A549 (cell line): ENCODE measurements around the gene NCOA7. TPM values are rescaled to one million over a fixed set of nuclear protein-coding genes. Genes with fewer than 3 reads are reported as not detected.

Source experiments
- ATAC-seq, 2 experiments: fragments of 200-7000 bp in 1 of 2; fragments of >200 bp in 1 of 2; cut with Nextera tagmentation in 1 of 2; cut with Tn5 transposase in 1 of 2; 3 replicates each; pipeline versions ENCODE4 v1.8.0 to v1.9.1; 2018 to 2020; ENCODE audit warnings: mild to moderate bottlenecking in 1 of 2, moderate library complexity in 1 of 2
- CTCF ChIA-PET: fragments of 300-600 bp; sonication (Branson Sonifier 250); formaldehyde crosslinking; extraction: SDS; loops from one replicate; lab custom pipeline; 2021; ENCODE audit warnings: antibody characterized with exemption, inconsistent platforms; lab: Yijun Ruan, JAX
- POLR2A ChIA-PET: fragments of 350-600 bp; formaldehyde crosslinking; extraction: SDS; loops from one replicate; lab custom pipeline; 2021; ENCODE audit warnings: antibody characterized with exemption, inconsistent platforms; lab: Yijun Ruan, JAX
- DNase-seq, 2 experiments: peaks; one replicate each; pipeline versions ENCODE4 v3.0.0 to v3.0.0-alpha.2; 2011 to 2016; ENCODE audit warnings: low read depth in 1 of 2, low spot score in 1 of 2
- FAIRE-seq: peaks from 2 replicates; lab custom pipeline; 2011; peaks lifted over from hg19 to GRCh38; lab: Jason Lieb, UNC
- H3K27ac ChIP-seq, 2 experiments: fragments of >200 bp; sonication (Bioruptor Twin); formaldehyde crosslinking; 3 replicates each; pipeline ENCODE4 v1.5.1; 2016 to 2017
- H3K4me1 ChIP-seq: fragments of >200 bp; sonication (Bioruptor Twin); formaldehyde crosslinking; 3 replicates; pipeline ENCODE4 v1.6.1; 2016
- H3K4me2 ChIP-seq: fragments of >200 bp; sonication (Bioruptor Twin); formaldehyde crosslinking; 3 replicates; pipeline ENCODE4 v1.6.1; 2016
- H3K4me3 ChIP-seq: fragments of >200 bp; sonication (Bioruptor Twin); formaldehyde crosslinking; 3 replicates; pipeline ENCODE4 v1.5.1; 2016
- H3K9me3 ChIP-seq: fragments of >200 bp; sonication (Bioruptor Twin); formaldehyde crosslinking; 3 replicates; pipeline ENCODE4 v1.6.1; 2016
- CEBPB ChIP-seq, 2 experiments: fragments of >200 bp in 1 of 2; sonication (Bioruptor Twin) in 1 of 2; formaldehyde crosslinking in 1 of 2; IDR thresholded peaks; 2 replicates each; pipeline ENCODE4 v1.6.1; 2012 to 2016
- CHD4 ChIP-seq: fragments of 200-600 bp; sonication (generic); IDR thresholded peaks from 2 replicates; pipeline ENCODE4 v1.6.1; 2016; ENCODE audit warnings: antibody characterized with exemption, mild to moderate bottlenecking, borderline replicate concordance
- FOSL2 ChIP-seq, 2 experiments: fragments of 450-650 bp in 1 of 2; fragments of >200 bp in 1 of 2; sonication (Bioruptor Twin) in 1 of 2; formaldehyde crosslinking; IDR thresholded peaks; 2 replicates each; pipeline versions ENCODE4 v1.5.0 to v1.6.1; 2016 to 2020; ENCODE audit warnings: mild to moderate bottlenecking in 1 of 2, moderate library complexity in 1 of 2
- HDAC2 ChIP-seq: fragments of 200-600 bp; sonication (generic); IDR thresholded peaks from 2 replicates; pipeline ENCODE4 v1.6.1; 2016
- JUN ChIP-seq, 2 experiments: fragments of >200 bp; sonication (Bioruptor Twin); formaldehyde crosslinking; IDR thresholded peaks; 2 replicates in 1 of 2; 3 replicates in 1 of 2; pipeline ENCODE4 v1.6.1; 2016 to 2017
- NFE2L2 ChIP-seq: fragments of 150-350 bp; conservative IDR thresholded peaks from 2 replicates; pipeline ENCODE4 v1.6.1; 2014; ENCODE audit warnings: low read length
- POLR2A ChIP-seq: IDR thresholded peaks from 2 replicates; pipeline ENCODE4 v1.6.1; 2012; ENCODE audit warnings: mild to moderate bottlenecking, low read length
- RARB ChIP-seq: fragments of 250-450 bp; sonication (Bioruptor Pico); IDR thresholded peaks from 2 replicates; pipeline ENCODE4 v1.8.0; 2021; ENCODE audit warnings: mild to moderate bottlenecking, moderate library complexity
- SREBF2 ChIP-seq: fragments of 450-650 bp; IDR thresholded peaks from 2 replicates; pipeline ENCODE4 v1.6.1; 2014; ENCODE audit warnings: mild to moderate bottlenecking, moderate library complexity
- TP53 ChIP-seq: fragments of 250-450 bp; sonication (Bioruptor Pico); IDR thresholded peaks from 2 replicates; pipeline ENCODE4 v1.5.0; 2021; ENCODE audit warnings: mild to moderate bottlenecking, moderate library complexity
- ZC3H11A ChIP-seq: fragments of 450-650 bp; IDR thresholded peaks from 2 replicates; pipeline ENCODE4 v1.6.1; 2014; ENCODE audit warnings: antibody characterized with exemption, mild to moderate bottlenecking
- ZNF302 ChIP-seq: fragments of 250-450 bp; sonication (Bioruptor Pico); IDR thresholded peaks from 2 replicates; pipeline ENCODE4 v1.9.0; 2021; ENCODE audit warnings: inconsistent platforms, mild to moderate bottlenecking, moderate library complexity
- WGBS: methylation state at CpG from one replicate; pipeline ENCODE4 v1.1.6; 2017; ENCODE audit errors: missing lambda C conversion rate; 5-methylcytosine and 5-hydroxymethylcytosine counted together
- polyA plus RNA-seq, 4 experiments: library from polyadenylated mRNA; depleted of rRNA in 3 of 4; stranded (reverse); fragments of >200 nt; fragmentation: RNase III in 1 of 4; extraction: RNeasy Plus Mini Kit Qiagen cat#74134 plus additional on column Dnase treatment in 1 of 4; gene quantifications; 2 replicates in 3 of 4; 3 replicates in 1 of 4; pipeline ENCODE4 v1.2.3, GENCODE V29; 2011 to 2017
- TF ChIP-seq, protein P1 (sequence below): fragments of 200-600 bp; sonication (generic); IDR thresholded peaks from 2 replicates; pipeline ENCODE4 v1.6.1; 2016; ENCODE audit warnings: antibody characterized with exemption, mild to moderate bottlenecking, moderate library complexity
- TF ChIP-seq, protein P2 (sequence below): fragments of 250-450 bp; sonication (Bioruptor Pico); IDR thresholded peaks from 2 replicates; pipeline ENCODE4 v1.5.0; 2020; ENCODE audit warnings: low read depth, mild to moderate bottlenecking, moderate library complexity
- TF ChIP-seq, protein P3 (sequence below): IDR thresholded peaks from 2 replicates; pipeline ENCODE4 v1.6.1; 2012

NCOA7 gene
- polyA plus RNA-seq, 2 of the 4 experiments (the other 2 are of a cell fraction), result 66.4 to 195 TPM

DNA sequence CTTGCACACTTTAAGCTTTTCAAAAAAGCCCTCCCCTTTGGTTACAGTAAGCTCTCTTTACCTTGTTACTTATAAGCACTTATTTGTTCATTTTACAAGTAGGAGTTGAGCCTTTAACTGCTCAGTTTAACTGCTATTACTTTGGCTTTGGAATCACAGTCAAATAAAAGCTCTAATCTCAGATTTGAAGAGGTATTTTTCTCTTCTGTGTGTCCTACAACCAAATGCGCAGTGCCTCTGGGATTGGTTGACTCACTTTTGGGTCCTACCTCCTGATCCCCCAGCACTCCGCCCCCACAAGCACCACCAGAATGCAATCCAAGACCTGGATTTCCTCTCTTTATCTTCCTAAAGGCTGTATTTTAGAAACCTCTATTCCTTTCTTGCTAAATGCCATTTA, 2.5 kb downstream of the NCOA7 start (continued):
- no peak for TF ChIP-seq NFE2L2
- no peak for TF ChIP-seq ZNF302 (CRISPR knock-in tag)
- no peak for TF ChIP-seq SREBF2
- TF ChIP-seq CHD4, result no peak
- no peak for TF ChIP-seq HDAC2
- TF ChIP-seq ZC3H11A, result no peak
- no peak for TF ChIP-seq JUN (IDR thresholded peaks at IDR 0.05)

DNA sequence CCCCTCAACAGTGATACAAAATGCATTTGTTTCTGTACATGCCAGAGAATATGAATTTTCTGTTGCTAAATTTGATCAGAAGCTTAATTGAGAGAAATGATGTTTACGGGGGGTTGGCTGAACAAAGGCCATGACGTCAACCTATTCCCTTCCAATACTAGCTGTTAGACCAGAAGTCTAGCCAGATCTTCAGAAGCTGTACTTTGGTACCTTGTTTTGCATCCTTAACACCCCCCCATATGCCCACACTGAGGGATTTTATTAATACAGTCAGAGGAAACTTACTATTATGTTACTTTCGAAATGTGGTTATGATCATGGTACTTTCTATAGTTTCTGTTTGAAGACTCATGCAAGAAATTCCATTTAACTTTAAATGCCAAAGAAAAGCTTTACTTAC, 3.1 kb downstream of the NCOA7 start:
- CTCF ChIA-PET, result interaction anchor here (1.3 to 1.4 kb wide), 3 partner anchors 13 to 181 kb away, joined by 4 to 6 read pairs (median 5); no protein-coding TSS in a partner anchor
- H3K27ac ChIP-seq, result 0 out of 6 replicates have a peak overlapping the region, but pooled peaks of 1 of the 2 experiments have one; percentile 8
- ATAC-seq, result no peak

DNA sequence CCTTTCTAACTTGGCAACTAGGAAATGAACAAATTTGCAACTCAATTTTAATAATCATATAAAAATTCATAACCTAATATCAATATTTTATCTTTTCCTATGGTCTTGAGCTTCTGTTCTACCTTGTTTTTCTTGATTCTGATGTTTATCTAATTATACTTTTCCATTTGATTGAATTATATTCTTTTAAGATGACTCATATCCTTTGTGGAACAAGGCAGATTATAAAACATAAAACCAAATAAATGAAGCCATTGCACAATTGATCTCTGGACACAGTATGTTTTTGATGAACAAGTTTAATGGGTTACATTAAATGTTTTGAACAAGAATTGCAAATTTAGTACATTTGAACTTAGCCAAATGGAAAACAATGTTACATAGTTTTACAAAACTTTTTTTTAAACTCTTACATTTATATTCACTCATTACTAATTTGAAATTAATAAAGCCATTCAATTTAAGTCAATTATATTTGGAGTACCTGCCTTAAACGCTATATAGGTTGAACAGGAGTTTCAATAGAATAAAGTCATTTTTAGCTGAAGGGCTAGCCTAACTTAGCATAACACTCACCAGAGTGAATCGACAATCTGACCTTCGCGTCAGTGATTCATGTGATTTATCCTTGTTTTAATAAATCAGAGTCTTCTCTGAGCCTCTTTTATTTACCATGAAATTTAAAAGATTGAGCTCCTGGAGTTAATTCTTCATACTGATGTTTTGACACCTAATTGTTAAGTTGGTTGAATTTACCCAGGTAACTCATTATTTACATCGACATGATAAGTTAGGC, 3.8 kb downstream of the NCOA7 start:
- POLR2A ChIA-PET, result no interaction called here
- Histone ChIP-seq H3K27ac (no peak overlapping the region), H3K4me1 (peaks cover 57% of the 10 kb centered on the region), H3K9me3 (no peaks in the 10 kb centered on the region), H3K4me3 (no peak overlapping the region), H3K4me2 (peak overlapping the region; percentile 81)
- no peak for FAIRE-seq
- ATAC-seq, result no peak
- TF ChIP-seq CEBPB (IDR thresholded peaks at IDR 0.05), result peak in 1 of 2 experiments; percentile 34; a peak in 2 of 4 replicates
- TF ChIP-seq FOSL2 (IDR thresholded peaks at IDR 0.05), result no peak
- no peak; the same call in 1 of the 2 replicates for TF ChIP-seq FOSL2 (CRISPR knock-in tag; IDR thresholded peaks at IDR 0.05)
- CTCF ChIA-PET, result interaction anchor here (1.2 to 1.4 kb wide), 3 partner anchors 13 to 163 kb away, joined by 5 to 6 read pairs (median 5); no protein-coding TSS in a partner anchor
- no peak for DNase-seq
- WGBS, result 87% methylated on average over 5 of the region's 5 CpGs

More for the DNA sequence above, 3.1 kb downstream of the NCOA7 start:
- H3K9me3 ChIP-seq, result no peaks in the 10 kb centered on the region
- FAIRE-seq, result no peak
- no peak overlapping the region for H3K4me3 ChIP-seq
- POLR2A ChIA-PET, result interaction anchor here (0.5 kb wide), 1 partner anchor 267 kb away, joined by 4 read pairs; no protein-coding TSS in a partner anchor
- peak overlapping the region; percentile 81 for H3K4me2 ChIP-seq
- WGBS, result 67% methylated on average over 3 of the region's 3 CpGs
- no peak for DNase-seq
- TF ChIP-seq POLR2A, result no peak
- TF ChIP-seq, protein P1, sequence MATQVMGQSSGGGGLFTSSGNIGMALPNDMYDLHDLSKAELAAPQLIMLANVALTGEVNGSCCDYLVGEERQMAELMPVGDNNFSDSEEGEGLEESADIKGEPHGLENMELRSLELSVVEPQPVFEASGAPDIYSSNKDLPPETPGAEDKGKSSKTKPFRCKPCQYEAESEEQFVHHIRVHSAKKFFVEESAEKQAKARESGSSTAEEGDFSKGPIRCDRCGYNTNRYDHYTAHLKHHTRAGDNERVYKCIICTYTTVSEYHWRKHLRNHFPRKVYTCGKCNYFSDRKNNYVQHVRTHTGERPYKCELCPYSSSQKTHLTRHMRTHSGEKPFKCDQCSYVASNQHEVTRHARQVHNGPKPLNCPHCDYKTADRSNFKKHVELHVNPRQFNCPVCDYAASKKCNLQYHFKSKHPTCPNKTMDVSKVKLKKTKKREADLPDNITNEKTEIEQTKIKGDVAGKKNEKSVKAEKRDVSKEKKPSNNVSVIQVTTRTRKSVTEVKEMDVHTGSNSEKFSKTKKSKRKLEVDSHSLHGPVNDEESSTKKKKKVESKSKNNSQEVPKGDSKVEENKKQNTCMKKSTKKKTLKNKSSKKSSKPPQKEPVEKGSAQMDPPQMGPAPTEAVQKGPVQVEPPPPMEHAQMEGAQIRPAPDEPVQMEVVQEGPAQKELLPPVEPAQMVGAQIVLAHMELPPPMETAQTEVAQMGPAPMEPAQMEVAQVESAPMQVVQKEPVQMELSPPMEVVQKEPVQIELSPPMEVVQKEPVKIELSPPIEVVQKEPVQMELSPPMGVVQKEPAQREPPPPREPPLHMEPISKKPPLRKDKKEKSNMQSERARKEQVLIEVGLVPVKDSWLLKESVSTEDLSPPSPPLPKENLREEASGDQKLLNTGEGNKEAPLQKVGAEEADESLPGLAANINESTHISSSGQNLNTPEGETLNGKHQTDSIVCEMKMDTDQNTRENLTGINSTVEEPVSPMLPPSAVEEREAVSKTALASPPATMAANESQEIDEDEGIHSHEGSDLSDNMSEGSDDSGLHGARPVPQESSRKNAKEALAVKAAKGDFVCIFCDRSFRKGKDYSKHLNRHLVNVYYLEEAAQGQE, result no peak
- no peak for TF ChIP-seq RARB (CRISPR knock-in tag)
- TF ChIP-seq CEBPB (IDR thresholded peaks at IDR 0.05), result no peak
- TF ChIP-seq, protein P2, sequence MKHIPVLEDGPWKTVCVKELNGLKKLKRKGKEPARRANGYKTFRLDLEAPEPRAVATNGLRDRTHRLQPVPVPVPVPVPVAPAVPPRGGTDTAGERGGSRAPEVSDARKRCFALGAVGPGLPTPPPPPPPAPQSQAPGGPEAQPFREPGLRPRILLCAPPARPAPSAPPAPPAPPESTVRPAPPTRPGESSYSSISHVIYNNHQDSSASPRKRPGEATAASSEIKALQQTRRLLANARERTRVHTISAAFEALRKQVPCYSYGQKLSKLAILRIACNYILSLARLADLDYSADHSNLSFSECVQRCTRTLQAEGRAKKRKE (CRISPR knock-in tag), result no peak
- TF ChIP-seq TP53 (CRISPR knock-in tag), result no peak
- TF ChIP-seq, protein P3, sequence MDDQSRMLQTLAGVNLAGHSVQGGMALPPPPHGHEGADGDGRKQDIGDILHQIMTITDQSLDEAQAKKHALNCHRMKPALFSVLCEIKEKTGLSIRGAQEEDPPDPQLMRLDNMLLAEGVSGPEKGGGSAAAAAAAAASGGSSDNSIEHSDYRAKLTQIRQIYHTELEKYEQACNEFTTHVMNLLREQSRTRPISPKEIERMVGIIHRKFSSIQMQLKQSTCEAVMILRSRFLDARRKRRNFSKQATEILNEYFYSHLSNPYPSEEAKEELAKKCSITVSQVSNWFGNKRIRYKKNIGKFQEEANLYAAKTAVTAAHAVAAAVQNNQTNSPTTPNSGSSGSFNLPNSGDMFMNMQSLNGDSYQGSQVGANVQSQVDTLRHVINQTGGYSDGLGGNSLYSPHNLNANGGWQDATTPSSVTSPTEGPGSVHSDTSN, result no peak
- H3K4me1 ChIP-seq, result peaks cover 60% of the 10 kb centered on the region
